GM19397 (cell line): ENCODE data around the gene TP53BP1.

ENCODE experiments used
- ATAC-seq: cut with Tn5 transposase; IDR thresholded peaks from one replicate; pipeline ENCODE4 v1.9.1; 2021; ENCODE audit warnings: mild to moderate bottlenecking, moderate library complexity; ENCODE audit not compliant: unreplicated experiment

TP53BP1 gene

DNA sequence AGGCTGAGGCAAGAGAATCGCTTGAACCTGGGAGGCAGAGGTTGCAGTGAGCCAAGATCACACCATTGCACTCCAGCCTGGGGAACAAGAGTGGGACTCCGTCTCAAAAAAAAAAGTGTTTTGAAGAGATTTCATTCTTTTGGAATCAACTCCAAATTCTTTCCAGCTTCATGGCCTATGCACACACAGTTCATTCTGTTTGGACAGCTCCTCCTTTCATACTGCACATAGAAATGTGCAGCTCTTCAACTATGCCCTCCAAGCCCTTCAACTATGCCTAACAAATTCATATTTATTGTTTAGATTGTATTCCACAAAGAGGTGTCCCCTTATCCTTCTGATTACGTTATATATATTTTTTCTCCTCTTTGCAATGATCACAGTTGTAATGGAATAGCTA is 4.2 kb downstream of the TP53BP1 start:
- no peak for ATAC-seq

DNA sequence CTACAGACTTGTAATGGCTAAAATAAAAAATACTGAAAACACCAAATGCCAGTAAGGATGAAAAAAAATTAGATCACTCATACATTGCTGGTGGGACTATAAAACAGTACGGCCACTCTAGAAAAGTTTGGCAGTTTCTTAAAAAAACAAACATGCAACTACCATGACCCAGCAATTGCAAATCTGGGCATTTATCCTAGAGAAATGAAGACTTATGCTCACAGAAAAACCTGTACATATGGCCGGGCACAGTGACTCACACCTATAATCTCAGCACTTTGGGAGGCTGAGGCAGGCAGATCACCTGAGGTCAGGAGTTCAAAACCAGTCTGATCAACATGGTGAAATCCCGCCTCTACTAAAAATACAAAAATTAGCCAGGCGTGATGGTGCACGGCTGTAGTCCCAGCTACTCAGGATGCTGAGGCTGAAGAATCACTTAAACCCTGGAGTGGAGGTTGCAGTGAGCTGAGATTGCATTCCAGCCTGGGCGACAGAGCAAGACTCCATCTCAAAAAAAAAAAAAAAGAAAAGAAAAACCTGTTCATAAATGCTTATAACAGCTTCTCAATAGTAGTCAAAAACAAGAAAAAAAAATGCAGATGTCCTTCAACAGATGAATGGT is 5.6 kb downstream of the TP53BP1 start:
- no peak for ATAC-seq

DNA sequence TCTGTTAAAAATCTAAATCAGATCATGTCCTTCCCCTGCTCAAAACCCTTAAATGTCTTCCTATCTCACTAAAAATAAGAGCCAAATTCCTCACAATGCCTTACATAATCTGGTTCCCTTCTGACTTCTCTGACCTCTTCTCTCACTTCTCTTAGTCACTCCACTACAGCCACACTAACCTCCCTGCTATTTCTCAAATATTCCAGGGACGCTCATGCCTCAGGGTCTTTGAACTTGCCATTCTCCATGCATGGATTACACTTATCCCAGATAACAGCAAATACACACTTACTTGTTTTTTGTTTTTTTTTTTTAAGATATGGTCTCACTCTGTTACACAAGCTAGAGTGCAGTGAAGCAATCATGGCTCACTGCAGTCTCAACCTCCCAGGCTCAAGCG is 8.5 kb downstream of the TP53BP1 start:
- no peak for ATAC-seq

DNA sequence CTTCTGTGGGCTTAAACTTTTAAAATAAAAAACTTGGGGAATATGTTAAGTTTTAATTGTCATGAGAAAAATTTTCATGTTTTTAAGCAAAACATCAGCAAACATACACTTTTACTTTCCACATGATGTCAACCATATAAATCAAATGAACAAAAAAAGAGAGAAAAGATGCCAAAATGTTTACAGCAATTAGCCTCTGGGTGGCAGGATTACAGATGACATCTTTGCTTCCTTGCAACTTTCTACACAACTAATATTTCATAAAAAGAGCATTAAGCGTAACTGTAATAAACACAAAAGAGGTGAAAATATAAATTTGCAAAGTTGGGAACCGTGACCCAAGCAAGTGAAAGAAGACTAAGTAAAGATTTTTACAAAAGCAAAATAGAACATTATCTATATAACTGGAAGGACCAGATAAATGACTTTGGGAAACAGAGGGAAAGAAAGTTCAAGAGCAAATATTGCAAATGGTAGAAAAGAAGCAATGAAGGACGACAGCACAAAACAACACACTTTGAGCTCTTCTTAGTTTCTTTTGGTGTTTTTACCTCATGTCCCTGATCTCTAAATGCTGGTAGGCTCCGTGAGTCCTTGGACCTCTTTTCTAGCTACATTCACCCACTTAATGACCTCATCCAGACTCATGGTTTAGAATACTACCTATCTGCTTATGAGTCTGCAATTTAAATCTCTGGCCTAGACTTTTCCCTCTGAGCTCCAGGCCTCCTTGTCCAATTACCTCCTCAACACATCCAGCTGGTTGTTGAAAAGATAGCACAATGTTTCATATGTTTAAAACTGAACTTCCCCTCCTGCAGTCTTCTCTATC is 9.4 kb downstream of the TP53BP1 start:
- no peak for ATAC-seq

DNA sequence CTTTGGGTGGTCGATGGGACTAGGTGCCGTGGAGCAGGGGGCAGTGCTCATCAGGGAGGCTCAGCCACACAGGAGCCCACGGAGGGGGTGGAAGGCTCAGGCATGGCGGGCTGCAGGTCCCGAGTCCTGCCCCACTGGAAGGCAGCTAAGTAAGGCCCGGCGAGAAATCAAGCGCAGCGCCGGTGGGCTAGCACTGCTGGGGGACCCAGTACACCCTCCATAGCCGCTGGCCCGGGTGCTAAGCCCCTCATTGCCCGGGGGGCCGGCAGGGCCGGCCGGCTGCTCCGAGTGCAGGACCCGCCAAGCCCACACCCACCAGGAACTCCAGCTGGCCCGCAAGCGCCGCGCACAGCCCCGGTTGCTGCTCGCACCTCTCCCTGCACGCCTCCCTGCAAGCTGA is 19.1 kb downstream of the TP53BP1 start:
- no peak for ATAC-seq

DNA sequence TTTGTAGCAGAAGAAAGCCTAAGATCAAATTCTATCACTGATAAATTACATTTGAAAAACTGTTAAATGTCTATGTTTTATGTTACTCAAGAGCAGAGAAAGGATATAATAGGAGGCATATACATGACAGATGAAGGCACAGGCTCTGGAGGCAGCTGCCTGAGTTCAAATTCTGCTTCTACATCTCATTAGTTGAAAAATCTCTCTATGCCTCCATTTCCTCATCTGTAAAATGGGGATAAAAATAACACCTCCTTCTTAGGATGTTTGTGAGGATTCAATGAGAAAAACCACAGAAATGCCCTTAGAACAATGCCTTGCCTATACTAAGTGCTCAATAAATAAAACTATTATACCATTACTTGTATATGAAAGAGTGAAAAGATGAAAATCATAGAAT is 21.0 kb downstream of the TP53BP1 start:
- no peak for ATAC-seq

DNA sequence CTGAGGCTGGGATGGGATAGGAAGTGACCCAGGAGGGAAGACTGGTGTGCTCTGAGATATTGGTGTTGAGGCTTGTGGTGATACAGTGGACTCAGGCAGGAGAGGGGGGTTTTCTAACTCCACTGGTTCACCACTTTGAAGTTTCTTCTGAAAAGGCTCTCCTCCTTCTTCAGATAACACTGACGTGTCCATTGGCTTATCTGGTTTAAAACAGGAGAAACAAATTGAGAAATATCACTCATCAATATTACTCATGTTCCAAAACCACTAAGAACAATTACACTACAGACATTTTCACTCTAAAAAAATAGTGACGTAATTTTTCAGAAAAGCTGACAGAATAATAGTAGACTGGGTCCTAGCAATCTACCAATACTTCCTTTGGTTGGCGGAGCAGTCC is 23.1 kb downstream of the TP53BP1 start:
- no peak for ATAC-seq

DNA sequence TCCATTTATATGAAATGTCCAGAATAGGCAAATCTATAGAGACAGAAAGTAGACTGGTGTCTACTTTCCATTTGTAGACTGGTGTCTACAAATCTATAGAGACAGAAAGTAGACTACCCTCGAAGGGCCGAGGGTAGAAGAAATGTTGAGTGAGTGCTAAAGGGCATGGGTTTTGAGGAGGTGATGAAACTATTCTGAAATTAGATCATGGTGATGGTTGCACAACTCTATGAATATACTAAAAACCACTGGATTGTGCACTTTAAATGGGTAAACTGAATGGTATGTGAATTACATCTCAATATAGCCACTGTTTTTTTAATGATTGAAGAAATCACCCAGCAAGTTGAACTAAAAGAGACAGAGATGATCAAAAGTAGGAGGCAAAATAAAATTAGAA is 27.9 kb downstream of the TP53BP1 start:
- ATAC-seq, result no peak

DNA sequence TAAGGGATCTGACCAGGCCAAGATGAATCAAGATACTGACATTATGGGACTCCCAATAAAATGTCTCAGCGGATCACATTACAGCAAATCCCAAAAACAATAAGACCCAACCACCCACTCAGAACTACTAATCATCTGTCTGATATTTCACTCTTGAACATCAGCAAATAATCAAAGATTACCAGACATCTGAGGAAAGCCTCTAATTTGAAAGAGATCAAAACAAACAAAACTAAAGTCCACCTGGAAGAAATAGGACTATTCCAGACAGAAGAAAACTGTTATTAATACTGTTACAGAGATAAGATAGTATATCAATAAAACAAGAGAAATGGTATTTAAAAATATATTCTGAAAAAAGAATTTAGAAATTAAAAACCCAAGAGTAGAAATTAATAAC is 29.0 kb downstream of the TP53BP1 start:
- no peak for ATAC-seq

DNA sequence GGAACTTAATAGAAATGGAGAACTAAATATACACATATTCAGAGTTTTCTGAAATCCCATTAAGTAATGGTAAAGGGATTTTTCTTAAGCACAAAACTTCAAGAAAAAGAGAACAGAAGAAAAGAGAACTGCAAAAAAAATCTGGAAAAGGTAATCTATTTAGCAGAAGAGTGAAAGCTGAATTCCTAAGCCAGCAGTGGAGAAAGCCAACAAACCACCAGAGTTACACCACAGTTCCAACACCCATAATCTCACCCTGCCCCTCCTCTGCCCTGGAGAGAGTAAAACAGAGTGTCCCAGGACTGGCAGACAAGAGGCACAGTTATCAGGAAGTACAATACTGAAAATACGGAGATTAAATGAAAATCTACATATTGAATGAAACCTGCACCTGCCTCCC is 29.4 kb downstream of the TP53BP1 start:
- ATAC-seq, result no peak

DNA sequence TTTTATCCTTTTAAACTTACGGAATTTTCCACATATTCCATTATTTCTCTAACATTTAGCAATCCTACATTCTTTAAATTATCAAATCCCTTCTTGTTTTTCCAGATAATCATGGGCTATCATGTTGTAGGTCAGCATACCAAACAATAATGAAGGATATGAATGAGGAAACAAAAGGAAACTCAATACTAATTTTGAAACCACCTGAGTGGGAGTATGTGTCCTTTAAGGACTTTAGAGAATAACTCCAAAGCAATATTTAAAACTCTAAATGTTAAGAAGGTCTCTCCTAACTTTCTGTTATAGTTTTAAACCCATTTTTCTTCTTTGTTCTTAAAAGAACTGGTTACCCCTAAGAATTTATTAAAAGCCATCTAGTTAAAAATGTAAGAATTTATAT is 43.0 kb downstream of the TP53BP1 start:
- ATAC-seq, result no peak

DNA sequence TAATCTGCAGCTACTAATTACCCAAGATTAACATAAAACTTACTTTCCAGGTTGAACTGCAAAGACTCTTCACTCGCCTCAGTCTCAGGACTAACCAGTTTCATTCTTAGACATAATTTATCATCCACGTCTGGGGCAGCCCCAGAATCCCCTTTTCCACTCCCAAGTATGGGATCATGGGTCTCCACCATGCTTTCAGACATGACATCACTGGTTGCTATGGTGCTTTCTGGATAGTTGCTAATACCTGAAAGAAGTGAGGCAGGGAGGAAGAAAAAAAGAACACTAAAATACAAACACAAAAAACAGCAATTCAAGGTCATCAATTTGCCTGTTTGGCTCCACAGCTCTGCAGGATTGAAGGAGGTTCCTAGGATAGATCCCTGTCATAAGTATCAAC is 46.6 kb downstream of the TP53BP1 start:
- ATAC-seq, result no peak

DNA sequence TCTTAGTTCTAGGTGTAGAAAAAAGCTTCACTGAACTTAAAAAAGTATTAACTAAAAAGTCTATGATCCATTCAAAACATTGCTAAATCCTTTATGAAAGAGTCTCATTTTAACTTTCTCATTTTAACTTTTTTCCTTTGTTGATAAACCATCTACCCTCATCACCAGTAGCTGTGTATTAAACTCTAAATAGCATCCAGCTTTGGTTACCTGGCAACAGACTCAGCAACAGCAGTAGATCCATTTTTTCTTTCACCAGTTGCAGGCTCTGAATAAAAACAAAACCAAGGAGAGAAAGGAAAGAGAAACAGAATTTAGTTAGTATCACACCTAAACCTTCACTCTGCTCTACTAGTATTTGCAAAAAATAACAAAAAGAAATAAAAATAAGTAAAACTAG is 51.6 kb downstream of the TP53BP1 start:
- ATAC-seq, result no peak

DNA sequence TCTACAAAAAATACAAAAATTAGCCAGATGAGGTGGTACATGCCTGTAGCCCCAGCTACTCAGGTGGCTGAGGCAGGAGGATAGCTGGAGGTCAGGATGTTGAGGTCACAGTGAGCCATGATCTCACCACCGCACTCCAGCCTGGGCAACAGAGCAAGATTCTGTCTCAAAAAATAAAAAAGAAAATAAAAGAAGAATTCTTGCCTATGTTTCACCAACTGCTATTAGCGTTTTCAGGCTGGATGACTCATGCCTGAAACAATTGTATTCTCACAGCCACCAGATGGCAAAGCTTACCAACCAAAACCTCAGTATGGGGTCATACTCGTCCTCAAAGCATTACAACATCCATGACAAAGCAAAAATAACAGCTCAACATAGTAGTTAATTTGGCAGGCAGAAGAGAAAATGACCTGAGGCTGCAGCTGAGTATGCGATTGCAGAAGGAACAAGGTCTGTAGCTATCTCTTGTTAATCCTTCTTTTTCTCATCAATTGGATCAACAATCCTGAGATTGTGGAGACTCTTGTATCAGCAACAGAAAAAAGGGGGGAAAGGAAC is 52.2 kb downstream of the TP53BP1 start:
- no peak for ATAC-seq

DNA sequence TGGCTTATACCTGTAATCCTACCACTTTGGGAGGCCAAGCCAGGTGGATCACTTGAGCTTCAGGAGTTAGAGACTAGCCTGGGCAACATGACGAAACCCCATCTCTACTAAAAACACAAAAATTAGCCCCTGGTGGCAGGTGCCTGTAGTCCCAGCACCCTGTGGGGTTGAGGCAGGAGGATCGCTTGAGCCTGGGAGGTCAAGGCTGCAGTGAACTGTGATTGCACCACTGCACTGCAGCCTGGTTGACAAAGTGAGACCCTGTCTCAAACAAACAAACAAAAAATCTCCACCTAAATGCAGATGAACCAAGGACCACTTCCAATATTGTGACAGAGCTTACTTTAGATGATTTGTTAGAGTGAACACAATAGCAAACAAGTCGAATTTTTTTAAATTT is 53.7 kb downstream of the TP53BP1 start:
- no peak for ATAC-seq

DNA sequence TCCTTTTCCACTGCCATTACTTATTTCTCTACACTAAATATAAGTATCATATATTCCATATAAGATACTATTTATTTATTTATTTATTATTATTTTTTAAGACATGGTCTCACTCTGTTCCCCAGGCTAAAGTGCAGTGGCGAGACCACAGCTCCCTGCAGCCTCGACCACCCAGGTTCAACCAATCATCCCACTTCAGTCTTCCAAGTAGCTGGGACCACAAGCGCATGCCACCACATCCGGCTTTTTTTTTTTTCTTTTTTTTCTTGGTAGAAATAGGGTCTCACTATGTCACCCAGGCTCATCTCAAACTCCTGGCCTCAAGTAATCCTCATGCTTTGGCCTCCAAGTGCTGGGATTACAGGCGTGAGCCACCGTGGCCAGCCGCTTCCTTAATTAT is 56.6 kb downstream of the TP53BP1 start:
- no peak for ATAC-seq

DNA sequence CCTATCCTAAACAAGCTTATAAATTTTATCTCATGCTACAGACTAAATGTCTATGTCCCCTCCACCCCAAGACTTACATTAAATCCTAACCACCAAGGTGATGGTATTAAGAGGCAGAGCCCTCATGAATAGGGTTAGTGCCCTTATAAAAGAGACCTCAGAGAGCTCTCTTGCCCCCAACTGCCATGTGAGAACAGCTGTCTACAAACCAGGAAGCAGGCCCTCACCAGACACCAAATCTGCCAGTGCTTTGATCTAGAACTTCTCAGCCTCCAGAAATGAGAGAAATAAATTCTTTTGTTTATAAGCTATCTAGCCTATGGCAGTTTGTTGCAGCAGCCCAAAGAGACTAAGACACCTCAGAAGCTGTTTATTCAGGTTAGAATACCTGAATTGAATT is 58.5 kb downstream of the TP53BP1 start:
- no peak for ATAC-seq

DNA sequence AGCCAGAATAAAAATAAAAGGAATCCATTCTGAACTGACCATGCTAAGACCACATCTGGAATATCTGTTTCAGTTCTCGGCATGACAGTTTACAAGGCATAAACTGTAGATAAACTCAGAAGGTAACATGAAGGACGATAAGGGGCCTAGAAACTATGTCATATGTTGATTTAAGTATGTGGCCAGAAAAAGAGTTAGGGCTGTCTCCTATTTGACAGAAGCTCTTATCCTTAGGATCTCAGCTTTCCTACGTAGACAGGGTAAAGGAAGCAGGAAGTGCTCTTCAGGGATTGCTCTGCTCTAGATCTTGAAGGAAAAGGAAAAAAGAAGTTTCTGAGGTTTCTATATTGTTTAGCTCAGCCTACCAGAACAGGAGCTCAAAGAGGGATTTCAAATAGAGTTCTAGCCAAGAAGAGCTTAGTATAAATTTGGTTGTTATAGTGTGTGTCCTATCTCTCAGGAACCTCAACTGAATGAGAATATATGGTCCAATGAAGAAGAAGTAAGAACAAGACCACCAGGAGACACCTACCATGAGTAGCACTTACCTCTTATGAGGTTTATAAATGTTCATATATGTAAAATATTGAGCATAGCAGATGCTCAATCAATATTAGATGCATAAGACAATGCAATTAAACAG is 59.2 kb downstream of the TP53BP1 start:
- no peak for ATAC-seq

DNA sequence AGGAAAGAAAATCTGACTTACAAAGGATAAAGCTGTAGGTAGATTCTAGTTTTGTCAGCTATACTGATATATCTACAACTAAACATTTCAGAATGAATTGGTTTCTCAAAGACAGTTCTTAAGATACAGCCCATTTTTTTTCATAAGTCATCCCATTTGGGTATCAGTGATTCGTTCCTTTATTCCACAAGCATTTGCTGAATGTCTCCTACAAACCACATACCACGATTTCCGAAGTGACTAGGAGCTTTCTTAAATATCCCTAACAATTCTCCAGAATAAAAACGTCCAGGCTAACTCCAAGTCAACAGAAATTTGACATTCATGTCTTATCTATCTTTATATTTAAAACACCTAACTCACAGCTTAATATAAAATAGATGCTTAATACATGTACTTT is 59.8 kb downstream of the TP53BP1 start:
- no peak for ATAC-seq

DNA sequence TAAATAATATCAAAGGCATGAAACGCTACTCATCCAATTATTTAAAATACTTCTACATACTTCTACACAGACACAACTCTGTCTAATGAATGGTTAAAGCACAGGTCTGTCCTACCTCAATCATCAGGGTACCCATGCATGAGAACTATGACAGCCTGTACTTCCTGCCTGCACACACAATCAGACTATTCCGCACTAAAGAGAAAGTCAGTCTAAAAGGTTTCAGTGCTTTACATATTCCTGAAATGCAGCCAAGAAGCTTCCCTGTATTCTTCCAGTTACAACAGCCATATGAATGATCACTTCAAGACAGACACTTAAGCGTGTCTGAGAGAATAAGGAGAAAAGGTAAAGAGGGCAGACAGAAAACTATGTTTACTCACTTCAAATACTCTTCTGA is 63.3 kb downstream of the TP53BP1 start:
- ATAC-seq, result no peak

DNA sequence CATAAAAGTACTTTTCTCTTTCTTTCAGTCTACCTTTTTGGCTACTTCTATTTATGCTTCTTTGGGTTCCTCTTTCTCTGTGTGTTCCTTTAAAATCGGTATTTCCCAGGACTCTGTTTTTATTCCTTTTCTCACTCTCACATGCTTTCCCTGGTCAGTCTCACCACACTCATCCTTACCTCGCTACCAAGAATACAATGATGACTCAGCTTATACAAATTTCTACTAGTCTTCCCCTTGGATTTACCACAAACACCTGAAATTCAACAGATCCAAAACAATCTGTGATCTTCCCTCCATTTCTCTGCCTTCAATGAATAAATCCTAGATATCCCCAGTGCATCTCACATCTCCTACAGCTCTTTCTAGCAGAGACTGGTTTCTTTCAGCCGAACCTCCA is 69.2 kb downstream of the TP53BP1 start:
- ATAC-seq, result no peak

DNA sequence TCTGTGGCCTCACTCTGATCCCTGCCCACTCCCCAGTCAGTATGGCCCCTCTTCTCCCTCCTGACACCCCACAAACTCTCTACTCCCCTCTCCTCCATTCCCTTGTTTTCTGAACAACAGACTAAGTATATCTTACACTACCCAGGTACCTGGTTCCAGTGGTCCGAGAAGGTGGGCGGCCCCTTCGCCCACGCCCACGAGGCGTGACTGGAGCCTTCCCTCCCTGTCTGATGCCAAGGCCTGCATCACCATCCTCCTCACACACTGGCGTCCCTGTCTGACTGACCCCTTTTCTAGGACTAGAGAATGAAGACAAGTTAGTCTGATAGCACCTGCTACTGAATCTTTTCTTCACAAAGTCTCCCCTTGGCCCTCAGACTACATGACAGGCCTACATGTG is 72.1 kb downstream of the TP53BP1 start:
- ATAC-seq, result no peak
